Activated CD8-positive, alpha-beta memory T cell treated with anti-CD3 and anti-CD28 coated beads for 24 hours (primary cell): Measurements from ENCODE around the gene CLEC18C.
"Not testable (repeated sequence)": the region's sequence is repeated elsewhere in the genome, so short reads cannot be mapped to it uniquely, and the experiment has no call there.

Source experiments
- DNase-seq: peaks from one replicate; pipeline ENCODE4 v3.0.0-alpha.2; 2020

CLEC18C gene

GRCh38 chr16:70173212-70173837, at the start of gene CLEC18C:
TSS of gene CLEC18C (plus strand) at chr16:70173787. CDS start at chr16:70174279, 492 bp downstream.
- DNase-seq: not testable (repeated sequence)

GRCh38 chr16:70123822-70124221, 49.8 kb upstream of the CLEC18C start:
- not testable (repeated sequence) for DNase-seq

GRCh38 chr16:70126226-70126625, 47.4 kb upstream of the CLEC18C start:
- not testable (repeated sequence) for DNase-seq

GRCh38 chr16:70127706-70128105, 45.9 kb upstream of the CLEC18C start:
- not testable (repeated sequence) for DNase-seq

GRCh38 chr16:70128844-70129243, 44.7 kb upstream of the CLEC18C start:
- not testable (repeated sequence) for DNase-seq

GRCh38 chr16:70135796-70136195, 37.8 kb upstream of the CLEC18C start:
- DNase-seq: not testable (repeated sequence)

GRCh38 chr16:70136595-70136994, 37.0 kb upstream of the CLEC18C start:
- DNase-seq: not testable (repeated sequence)

- not testable (repeated sequence) for DNase-seq
Observed at GRCh38 chr16:70142739-70143138, 30.8 kb upstream of the CLEC18C start.

GRCh38 chr16:70143231-70143895, 30.2 kb upstream of the CLEC18C start:
- not testable (repeated sequence) for DNase-seq

- DNase-seq: not testable (repeated sequence)
Observed at GRCh38 chr16:70147853-70148252, 25.7 kb upstream of the CLEC18C start.

GRCh38 chr16:70148453-70148852, 25.1 kb upstream of the CLEC18C start:
- not testable (repeated sequence) for DNase-seq

GRCh38 chr16:70149296-70149695, 24.3 kb upstream of the CLEC18C start:
- DNase-seq: not testable (repeated sequence)

GRCh38 chr16:70151391-70151790, 22.2 kb upstream of the CLEC18C start:
- no peak for DNase-seq

GRCh38 chr16:70151941-70152509, 21.6 kb upstream of the CLEC18C start:
- DNase-seq: no peak

- DNase-seq: no peak
Observed at GRCh38 chr16:70152578-70153302, 20.8 kb upstream of the CLEC18C start.

GRCh38 chr16:70154736-70155135, 18.9 kb upstream of the CLEC18C start:
- DNase-seq: not testable (repeated sequence)

- DNase-seq: peak; percentile 59
Observed at GRCh38 chr16:70156207-70156978, 17.2 kb upstream of the CLEC18C start.

- DNase-seq: peak; percentile 57
Observed at GRCh38 chr16:70157105-70157476, 16.5 kb upstream of the CLEC18C start.

- peak; percentile 55 for DNase-seq
Observed at GRCh38 chr16:70157477-70158260, 15.9 kb upstream of the CLEC18C start.

- no peak for DNase-seq
Observed at GRCh38 chr16:70158261-70158939, 15.2 kb upstream of the CLEC18C start.
